H1 (cell line): Measurements from ENCODE around the gene GRIP2. TPM values are rescaled to one million over a fixed set of nuclear protein-coding genes. Genes with fewer than 3 reads are reported as not detected.

Experiments used
- CTBP2 ChIP-seq: IDR thresholded peaks from 2 replicates; pipeline ENCODE4 v1.7.0; 2011; ENCODE audit warnings: borderline replicate concordance, mild to moderate bottlenecking, moderate library complexity, mixed read lengths, low read length; ENCODE audit not compliant: insufficient read depth, insufficient read length
- EGR1 ChIP-seq: IDR thresholded peaks from 2 replicates; pipeline ENCODE4 v1.6.1; 2011; ENCODE audit warnings: low read depth, low read length, borderline replicate concordance
- RBBP5 ChIP-seq: IDR thresholded peaks from 2 replicates; pipeline ENCODE4 v1.7.1; 2012; ENCODE audit warnings: low read depth, mild to moderate bottlenecking, inconsistent platforms, low read length, moderate library complexity, borderline replicate concordance
- SIN3A ChIP-seq, 2 experiments: IDR thresholded peaks in 1 of 2; conservative IDR thresholded peaks in 1 of 2; 2 replicates each; pipeline ENCODE4 v1.6.1; 2011 to 2012; ENCODE audit warnings: low read length in 2 of 2, improper control_type of control experiment in 1 of 2, low read depth in 1 of 2, mild to moderate bottlenecking in 1 of 2
- polyA plus RNA-seq, 7 experiments: library from polyadenylated mRNA; depleted of rRNA in 3 of 7; stranded (reverse) in 5 of 7; unstranded in 2 of 7; fragments of >200 nt in 5 of 7; fragments of 200-250 nt in 2 of 7; gene quantifications; 1 replicate in 5 of 7; 2 replicates in 1 of 7; 4 replicates in 1 of 7; pipeline versions ENCODE4 v1.2.1 to v1.2.3, GENCODE V29; 2011 to 2013; ENCODE audit warnings: missing spikeins in 2 of 7, mixed read lengths in 2 of 7
- total RNA-seq: library from RNA; stranded (reverse); fragmentation: NEBNext Ultra II Directional; extraction: Animal tissue kit (Norgen Biotek cat#: 25700); gene quantifications from 2 replicates; pipeline ENCODE4 v1.2.1, GENCODE V29; 2021
- TF ChIP-seq, protein P1 (sequence below): fragments of 300-600 bp; sonication (generic); IDR thresholded peaks from 2 replicates; pipeline ENCODE4 v1.7.1; 2012; ENCODE audit warnings: low read length, moderate library complexity, mild to moderate bottlenecking, inconsistent platforms; ENCODE audit not compliant: insufficient replicate concordance

GRIP2 gene
- total and polyA plus RNA-seq, 2 of the 8 experiments (the other 6 are each of a cell fraction or from before 2014, with no cell fraction given), result 2.5 to 6.4 TPM

DNA sequence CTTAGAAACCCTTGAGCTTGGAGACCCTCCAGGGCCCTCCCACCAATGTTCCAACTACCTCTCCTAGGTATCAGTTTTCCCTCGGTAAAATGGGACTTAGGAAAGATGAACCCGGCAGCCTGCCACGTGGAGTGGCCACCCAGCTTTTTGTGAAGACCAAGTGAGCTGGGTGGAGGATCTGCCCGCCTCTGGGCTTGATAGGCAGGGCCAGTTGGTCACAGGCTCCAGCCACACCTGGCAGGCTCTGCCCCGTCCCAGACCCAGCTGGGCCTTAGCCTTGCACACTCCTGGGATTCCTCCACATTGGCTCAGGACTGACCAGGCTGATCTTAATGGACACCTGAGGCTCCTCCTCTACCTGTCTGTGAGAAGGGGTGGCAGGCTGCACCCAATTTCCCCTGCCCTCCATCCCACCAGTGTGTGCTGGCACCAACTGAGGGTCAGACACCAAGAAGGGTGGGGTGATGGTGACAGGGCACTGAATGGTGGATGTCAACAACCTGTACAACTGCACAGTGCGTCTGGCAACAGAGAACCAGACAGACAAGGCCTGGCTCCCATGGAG lies 761 bp upstream of the GRIP2 start (continued):
- TF ChIP-seq, protein P1, sequence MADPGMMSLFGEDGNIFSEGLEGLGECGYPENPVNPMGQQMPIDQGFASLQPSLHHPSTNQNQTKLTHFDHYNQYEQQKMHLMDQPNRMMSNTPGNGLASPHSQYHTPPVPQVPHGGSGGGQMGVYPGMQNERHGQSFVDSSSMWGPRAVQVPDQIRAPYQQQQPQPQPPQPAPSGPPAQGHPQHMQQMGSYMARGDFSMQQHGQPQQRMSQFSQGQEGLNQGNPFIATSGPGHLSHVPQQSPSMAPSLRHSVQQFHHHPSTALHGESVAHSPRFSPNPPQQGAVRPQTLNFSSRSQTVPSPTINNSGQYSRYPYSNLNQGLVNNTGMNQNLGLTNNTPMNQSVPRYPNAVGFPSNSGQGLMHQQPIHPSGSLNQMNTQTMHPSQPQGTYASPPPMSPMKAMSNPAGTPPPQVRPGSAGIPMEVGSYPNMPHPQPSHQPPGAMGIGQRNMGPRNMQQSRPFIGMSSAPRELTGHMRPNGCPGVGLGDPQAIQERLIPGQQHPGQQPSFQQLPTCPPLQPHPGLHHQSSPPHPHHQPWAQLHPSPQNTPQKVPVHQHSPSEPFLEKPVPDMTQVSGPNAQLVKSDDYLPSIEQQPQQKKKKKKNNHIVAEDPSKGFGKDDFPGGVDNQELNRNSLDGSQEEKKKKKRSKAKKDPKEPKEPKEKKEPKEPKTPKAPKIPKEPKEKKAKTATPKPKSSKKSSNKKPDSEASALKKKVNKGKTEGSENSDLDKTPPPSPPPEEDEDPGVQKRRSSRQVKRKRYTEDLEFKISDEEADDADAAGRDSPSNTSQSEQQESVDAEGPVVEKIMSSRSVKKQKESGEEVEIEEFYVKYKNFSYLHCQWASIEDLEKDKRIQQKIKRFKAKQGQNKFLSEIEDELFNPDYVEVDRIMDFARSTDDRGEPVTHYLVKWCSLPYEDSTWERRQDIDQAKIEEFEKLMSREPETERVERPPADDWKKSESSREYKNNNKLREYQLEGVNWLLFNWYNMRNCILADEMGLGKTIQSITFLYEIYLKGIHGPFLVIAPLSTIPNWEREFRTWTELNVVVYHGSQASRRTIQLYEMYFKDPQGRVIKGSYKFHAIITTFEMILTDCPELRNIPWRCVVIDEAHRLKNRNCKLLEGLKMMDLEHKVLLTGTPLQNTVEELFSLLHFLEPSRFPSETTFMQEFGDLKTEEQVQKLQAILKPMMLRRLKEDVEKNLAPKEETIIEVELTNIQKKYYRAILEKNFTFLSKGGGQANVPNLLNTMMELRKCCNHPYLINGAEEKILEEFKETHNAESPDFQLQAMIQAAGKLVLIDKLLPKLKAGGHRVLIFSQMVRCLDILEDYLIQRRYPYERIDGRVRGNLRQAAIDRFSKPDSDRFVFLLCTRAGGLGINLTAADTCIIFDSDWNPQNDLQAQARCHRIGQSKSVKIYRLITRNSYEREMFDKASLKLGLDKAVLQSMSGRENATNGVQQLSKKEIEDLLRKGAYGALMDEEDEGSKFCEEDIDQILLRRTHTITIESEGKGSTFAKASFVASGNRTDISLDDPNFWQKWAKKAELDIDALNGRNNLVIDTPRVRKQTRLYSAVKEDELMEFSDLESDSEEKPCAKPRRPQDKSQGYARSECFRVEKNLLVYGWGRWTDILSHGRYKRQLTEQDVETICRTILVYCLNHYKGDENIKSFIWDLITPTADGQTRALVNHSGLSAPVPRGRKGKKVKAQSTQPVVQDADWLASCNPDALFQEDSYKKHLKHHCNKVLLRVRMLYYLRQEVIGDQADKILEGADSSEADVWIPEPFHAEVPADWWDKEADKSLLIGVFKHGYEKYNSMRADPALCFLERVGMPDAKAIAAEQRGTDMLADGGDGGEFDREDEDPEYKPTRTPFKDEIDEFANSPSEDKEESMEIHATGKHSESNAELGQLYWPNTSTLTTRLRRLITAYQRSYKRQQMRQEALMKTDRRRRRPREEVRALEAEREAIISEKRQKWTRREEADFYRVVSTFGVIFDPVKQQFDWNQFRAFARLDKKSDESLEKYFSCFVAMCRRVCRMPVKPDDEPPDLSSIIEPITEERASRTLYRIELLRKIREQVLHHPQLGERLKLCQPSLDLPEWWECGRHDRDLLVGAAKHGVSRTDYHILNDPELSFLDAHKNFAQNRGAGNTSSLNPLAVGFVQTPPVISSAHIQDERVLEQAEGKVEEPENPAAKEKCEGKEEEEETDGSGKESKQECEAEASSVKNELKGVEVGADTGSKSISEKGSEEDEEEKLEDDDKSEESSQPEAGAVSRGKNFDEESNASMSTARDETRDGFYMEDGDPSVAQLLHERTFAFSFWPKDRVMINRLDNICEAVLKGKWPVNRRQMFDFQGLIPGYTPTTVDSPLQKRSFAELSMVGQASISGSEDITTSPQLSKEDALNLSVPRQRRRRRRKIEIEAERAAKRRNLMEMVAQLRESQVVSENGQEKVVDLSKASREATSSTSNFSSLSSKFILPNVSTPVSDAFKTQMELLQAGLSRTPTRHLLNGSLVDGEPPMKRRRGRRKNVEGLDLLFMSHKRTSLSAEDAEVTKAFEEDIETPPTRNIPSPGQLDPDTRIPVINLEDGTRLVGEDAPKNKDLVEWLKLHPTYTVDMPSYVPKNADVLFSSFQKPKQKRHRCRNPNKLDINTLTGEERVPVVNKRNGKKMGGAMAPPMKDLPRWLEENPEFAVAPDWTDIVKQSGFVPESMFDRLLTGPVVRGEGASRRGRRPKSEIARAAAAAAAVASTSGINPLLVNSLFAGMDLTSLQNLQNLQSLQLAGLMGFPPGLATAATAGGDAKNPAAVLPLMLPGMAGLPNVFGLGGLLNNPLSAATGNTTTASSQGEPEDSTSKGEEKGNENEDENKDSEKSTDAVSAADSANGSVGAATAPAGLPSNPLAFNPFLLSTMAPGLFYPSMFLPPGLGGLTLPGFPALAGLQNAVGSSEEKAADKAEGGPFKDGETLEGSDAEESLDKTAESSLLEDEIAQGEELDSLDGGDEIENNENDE, result no peak
- TF ChIP-seq CTBP2 (no peak), EGR1 (no peak), RBBP5 (no peak), SIN3A (conservative IDR thresholded peaks at IDR 0.05 in 1 of 2, IDR thresholded peaks at IDR 0.05 in 1 of 2; ENCODE audit: low read depth in 1 of 2, low read length in 2 of 2) (no peak)
